AG09319 (cell line): ENCODE results near the gene SLC25A22.

Source experiments
- DNase-seq: peaks from one replicate; pipeline ENCODE4 v3.0.0-alpha.2; 2010; ENCODE audit warnings: low read depth; ENCODE audit errors: extremely low read depth
- TF ChIP-seq, protein P1 (sequence below): IDR thresholded peaks from 2 replicates; pipeline ENCODE4 v1.5.1; 2011; ENCODE audit warnings: low read depth, mild to moderate bottlenecking, inconsistent platforms, low read length, moderate library complexity

Gene SLC25A22

GRCh38 chr11:742156-742546 lies 55.9 kb downstream of the SLC25A22 start:
- TF ChIP-seq, protein P1, sequence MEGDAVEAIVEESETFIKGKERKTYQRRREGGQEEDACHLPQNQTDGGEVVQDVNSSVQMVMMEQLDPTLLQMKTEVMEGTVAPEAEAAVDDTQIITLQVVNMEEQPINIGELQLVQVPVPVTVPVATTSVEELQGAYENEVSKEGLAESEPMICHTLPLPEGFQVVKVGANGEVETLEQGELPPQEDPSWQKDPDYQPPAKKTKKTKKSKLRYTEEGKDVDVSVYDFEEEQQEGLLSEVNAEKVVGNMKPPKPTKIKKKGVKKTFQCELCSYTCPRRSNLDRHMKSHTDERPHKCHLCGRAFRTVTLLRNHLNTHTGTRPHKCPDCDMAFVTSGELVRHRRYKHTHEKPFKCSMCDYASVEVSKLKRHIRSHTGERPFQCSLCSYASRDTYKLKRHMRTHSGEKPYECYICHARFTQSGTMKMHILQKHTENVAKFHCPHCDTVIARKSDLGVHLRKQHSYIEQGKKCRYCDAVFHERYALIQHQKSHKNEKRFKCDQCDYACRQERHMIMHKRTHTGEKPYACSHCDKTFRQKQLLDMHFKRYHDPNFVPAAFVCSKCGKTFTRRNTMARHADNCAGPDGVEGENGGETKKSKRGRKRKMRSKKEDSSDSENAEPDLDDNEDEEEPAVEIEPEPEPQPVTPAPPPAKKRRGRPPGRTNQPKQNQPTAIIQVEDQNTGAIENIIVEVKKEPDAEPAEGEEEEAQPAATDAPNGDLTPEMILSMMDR = no peak

More at GRCh38 chr11:742156-742546, 55.9 kb downstream of the SLC25A22 start:
- DNase-seq = no peak
